ENCODE data around the gene CSRP1. TPM values are rescaled to one million over a fixed set of nuclear protein-coding genes. Genes with fewer than 3 reads are reported as not detected.

Gene CSRP1
- total and polyA plus RNA-seq, 2 of the 13 experiments (the other 11 are each of a cell fraction or from before 2014, with no cell fraction given) = 17.7 to 68.9 TPM

DNA sequence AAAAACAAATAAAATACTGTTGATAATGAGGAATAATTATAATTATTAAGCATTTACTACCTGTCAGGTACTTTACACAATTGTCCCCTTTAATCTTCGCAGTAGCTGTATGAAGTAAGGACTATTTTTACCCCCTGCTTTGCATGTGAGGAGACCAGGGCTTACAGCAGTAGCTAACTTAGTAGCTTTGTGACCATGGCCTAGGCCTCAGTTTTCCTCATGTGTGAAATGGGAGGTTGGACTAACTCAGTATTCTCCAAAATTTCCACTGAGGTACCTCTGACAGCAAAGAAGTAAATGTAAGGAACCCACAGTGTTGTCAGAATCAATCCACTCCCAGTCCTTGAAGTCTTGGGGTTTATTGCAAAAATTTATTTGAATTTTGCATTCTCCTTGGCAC lies 3.8 kb upstream of the CSRP1 start:
- ATAC-seq (no peak), FAIRE-seq (no peak), DNase-seq (ENCODE audit: low spot score) (no peak)
- BruUV-seq (replicated peaks) = no TSS peak
- Histone ChIP-seq H3K4me3 (replicated peaks in 1 of 3; ENCODE audit: insufficient read depth in 1 of 3, low read depth in 2 of 3, low read length in 3 of 3) (no peak overlapping the region), H3K27me3 (ENCODE audit: control insufficient read depth in 1 of 2, insufficient read depth in 2 of 2, low read length in 2 of 2) (peaks cover 0 to 14% of the 10 kb centered on the region in 2 experiments; a peak in 2 of 5 replicates), H3K4me1 (ENCODE audit: insufficient read depth, low read length) (peaks cover 33% of the 10 kb centered on the region), H3K4me2 (ENCODE audit: low read depth, low read length) (no peak overlapping the region), H3K36me3 (replicated peaks in 1 of 2; ENCODE audit: control insufficient read depth in 1 of 2, insufficient read depth in 2 of 2, low read length in 2 of 2) (no peaks in the 10 kb centered on the region), H2AFZ (ENCODE audit: low read length) (no peak overlapping the region), H3K9ac (ENCODE audit: insufficient read depth, low read depth, low read length) (no peak overlapping the region), H3K9me3 (ENCODE audit: low read length) (no peaks in the 10 kb centered on the region), H4K20me1 (ENCODE audit: insufficient read depth, low read length) (no peaks in the 10 kb centered on the region), H3K79me2 (ENCODE audit: insufficient read depth, low read length) (no peaks in the 10 kb centered on the region), H3K27ac (ENCODE audit: extremely low read length, insufficient read depth, low read length) (no peak overlapping the region)
- TF ChIP-seq REPIN1 (CRISPR knock-in tag; IDR thresholded peaks at IDR 0.05; ENCODE audit: borderline replicate concordance, low read depth) (no peak), ZNF629 (CRISPR knock-in tag; conservative IDR thresholded peaks at IDR 0.05) (peak; percentile 52), SAFB2 (CRISPR knock-in tag; IDR thresholded peaks at IDR 0.05; ENCODE audit: borderline replicate concordance, low read depth) (no peak)
- TF ChIP-seq, protein P1, sequence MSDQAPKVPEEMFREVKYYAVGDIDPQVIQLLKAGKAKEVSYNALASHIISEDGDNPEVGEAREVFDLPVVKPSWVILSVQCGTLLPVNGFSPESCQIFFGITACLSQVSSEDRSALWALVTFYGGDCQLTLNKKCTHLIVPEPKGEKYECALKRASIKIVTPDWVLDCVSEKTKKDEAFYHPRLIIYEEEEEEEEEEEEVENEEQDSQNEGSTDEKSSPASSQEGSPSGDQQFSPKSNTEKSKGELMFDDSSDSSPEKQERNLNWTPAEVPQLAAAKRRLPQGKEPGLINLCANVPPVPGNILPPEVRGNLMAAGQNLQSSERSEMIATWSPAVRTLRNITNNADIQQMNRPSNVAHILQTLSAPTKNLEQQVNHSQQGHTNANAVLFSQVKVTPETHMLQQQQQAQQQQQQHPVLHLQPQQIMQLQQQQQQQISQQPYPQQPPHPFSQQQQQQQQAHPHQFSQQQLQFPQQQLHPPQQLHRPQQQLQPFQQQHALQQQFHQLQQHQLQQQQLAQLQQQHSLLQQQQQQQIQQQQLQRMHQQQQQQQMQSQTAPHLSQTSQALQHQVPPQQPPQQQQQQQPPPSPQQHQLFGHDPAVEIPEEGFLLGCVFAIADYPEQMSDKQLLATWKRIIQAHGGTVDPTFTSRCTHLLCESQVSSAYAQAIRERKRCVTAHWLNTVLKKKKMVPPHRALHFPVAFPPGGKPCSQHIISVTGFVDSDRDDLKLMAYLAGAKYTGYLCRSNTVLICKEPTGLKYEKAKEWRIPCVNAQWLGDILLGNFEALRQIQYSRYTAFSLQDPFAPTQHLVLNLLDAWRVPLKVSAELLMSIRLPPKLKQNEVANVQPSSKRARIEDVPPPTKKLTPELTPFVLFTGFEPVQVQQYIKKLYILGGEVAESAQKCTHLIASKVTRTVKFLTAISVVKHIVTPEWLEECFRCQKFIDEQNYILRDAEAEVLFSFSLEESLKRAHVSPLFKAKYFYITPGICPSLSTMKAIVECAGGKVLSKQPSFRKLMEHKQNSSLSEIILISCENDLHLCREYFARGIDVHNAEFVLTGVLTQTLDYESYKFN (CRISPR knock-in tag; conservative IDR thresholded peaks at IDR 0.05) = no peak
- in situ Hi-C loops (cut with HindIII; ENCODE audit: extremely low pct_ligation_motif_present, low pct_unique_long_range_greater_than_20kb) (loop anchor here (5.0 kb wide), 2 partner anchors 33 to 63 kb away; no protein-coding TSS in a partner anchor), intact Hi-C loops (cut with micrococcal nuclease; ENCODE audit: unreplicated experiment) (no loop called here)
- ChIA-PET CTCF (ENCODE audit: low intra/inter-chr PET ratio, low total read pairs) (interaction anchor here (8.4 kb wide), 1 partner anchor 29 kb away, joined by 226 read pairs; no protein-coding TSS in a partner anchor), POLR2A (interaction anchor here (1.0 to 4.7 kb wide), 2 partner anchors 8 to 29 kb away, joined by 3 to 45 read pairs; no protein-coding TSS in a partner anchor)
- WGBS (ENCODE audit: low lambda C conversion rate) = 63% methylated on average over 1 of the region's 1 CpG
